GM23338 (cell line): Measurements from ENCODE around the gene R3HDML. TPM values are rescaled to one million over a fixed set of nuclear protein-coding genes. Genes with fewer than 3 reads are reported as not detected.

ENCODE experiments used
- ATAC-seq: fragments of 200-7000 bp; cut with Tn5 transposase; 3 replicates; pipeline ENCODE4 v1.9.1; 2020
- DNase-seq: peaks from one replicate; pipeline ENCODE4 v3.0.0-alpha.2; 2015; ENCODE audit warnings: low spot score
- H2AFZ ChIP-seq: fragments of 200-600 bp; sonication (generic); 2 replicates; pipeline ENCODE4 v1.8.0; 2016; ENCODE audit warnings: antibody characterized with exemption, mild to moderate bottlenecking, moderate library complexity
- H3F3A ChIP-seq: fragments of 200-600 bp; sonication (generic); replicated peaks from 2 replicates; pipeline ENCODE4 v1.8.0; 2017; ENCODE audit warnings: antibody characterized with exemption, mixed run types, low read depth
- H3K27ac ChIP-seq: fragments of 200-600 bp; sonication (generic); 2 replicates; pipeline ENCODE4 v1.6.1; 2016; ENCODE audit warnings: low read depth
- H3K27me3 ChIP-seq: fragments of 200-600 bp; sonication (generic); 2 replicates; pipeline ENCODE4 v1.8.0; 2016; ENCODE audit warnings: mild to moderate bottlenecking, mixed run types, moderate library complexity; ENCODE audit not compliant: insufficient read depth
- H3K36me3 ChIP-seq: fragments of 200-600 bp; sonication (generic); 2 replicates; pipeline ENCODE4 v1.8.0; 2016; ENCODE audit warnings: mild to moderate bottlenecking; ENCODE audit not compliant: insufficient read depth
- H3K4me1 ChIP-seq: fragments of 200-600 bp; sonication (generic); 2 replicates; pipeline ENCODE4 v1.8.0; 2016; ENCODE audit warnings: mild to moderate bottlenecking, moderate library complexity; ENCODE audit not compliant: insufficient read depth
- H3K4me2 ChIP-seq: fragments of 200-600 bp; sonication (generic); 2 replicates; pipeline ENCODE4 v1.7.1; 2017; ENCODE audit warnings: mixed run types
- H3K4me3 ChIP-seq: fragments of 200-600 bp; sonication (generic); 2 replicates; pipeline ENCODE4 v1.6.1; 2016; ENCODE audit warnings: mixed run types
- H3K79me2 ChIP-seq: fragments of 200-600 bp; sonication (generic); replicated peaks from 2 replicates; pipeline ENCODE4 v1.8.0; 2017; ENCODE audit warnings: mild to moderate bottlenecking; ENCODE audit not compliant: insufficient read depth
- H3K9me2 ChIP-seq: fragments of 200-600 bp; sonication (generic); 2 replicates; pipeline ENCODE4 v1.8.0; 2017; ENCODE audit not compliant: insufficient read depth
- H4K20me1 ChIP-seq: fragments of 200-600 bp; sonication (generic); replicated peaks from 2 replicates; pipeline ENCODE4 v1.8.0; 2017; ENCODE audit warnings: mild to moderate bottlenecking; ENCODE audit not compliant: insufficient read depth
- H3K27ac Mint-ChIP-seq: 2 replicates; pipeline ENCODE4 v1.8.0; 2020; ENCODE audit warnings: inconsistent platforms, mild to moderate bottlenecking, moderate library complexity, mixed read lengths
- H3K27me3 Mint-ChIP-seq: 3 replicates; pipeline ENCODE4 v1.8.0; 2022; ENCODE audit warnings: low read depth, mild to moderate bottlenecking, moderate library complexity, mixed read lengths, inconsistent platforms; ENCODE audit not compliant: insufficient read depth, poor library complexity
- H3K36me3 Mint-ChIP-seq: 3 replicates; pipeline ENCODE4 v1.8.0; 2021; ENCODE audit warnings: low read depth, mild to moderate bottlenecking, inconsistent platforms, moderate library complexity, mixed read lengths
- H3K4me1 Mint-ChIP-seq: 3 replicates; pipeline ENCODE4 v1.8.0; 2020; ENCODE audit warnings: mild to moderate bottlenecking, inconsistent platforms, mixed read lengths
- H3K4me3 Mint-ChIP-seq: 3 replicates; pipeline ENCODE4 v1.8.0; 2021; ENCODE audit warnings: moderate library complexity, mild to moderate bottlenecking, inconsistent platforms, mixed read lengths
- H3K9me3 Mint-ChIP-seq: 3 replicates; pipeline ENCODE4 v1.8.0; 2020; ENCODE audit warnings: moderate library complexity, mild to moderate bottlenecking, inconsistent platforms, mixed read lengths
- CREB1 ChIP-seq: fragments of 250-450 bp; sonication (Bioruptor Pico); IDR thresholded peaks from 2 replicates; pipeline ENCODE4 v1.5.0; 2020; ENCODE audit warnings: low read depth, mild to moderate bottlenecking, moderate library complexity
- CTCF ChIP-seq, 2 experiments: fragments of 200-600 bp in 1 of 2; sonication (generic) in 1 of 2; conservative IDR thresholded peaks; 2 replicates each; pipeline versions ENCODE4 v1.5.1 to v1.6.1; 2016 to 2017; ENCODE audit warnings: antibody characterized with exemption in 2 of 2, low read depth in 2 of 2, mild to moderate bottlenecking in 2 of 2, moderate library complexity in 1 of 2
- ETS1 ChIP-seq: IDR thresholded peaks from 2 replicates; pipeline ENCODE4 v1.6.1; 2016; ENCODE audit warnings: antibody characterized with exemption
- EZH2phosphoT487 ChIP-seq: fragments of 200-600 bp; sonication (generic); IDR thresholded peaks from one replicate; pipeline ENCODE4 v1.8.1; 2018; ENCODE audit warnings: antibody characterized with exemption; ENCODE audit not compliant: unreplicated experiment
- JUNB ChIP-seq: IDR thresholded peaks from one replicate; pipeline ENCODE4 v1.6.1; 2016; ENCODE audit warnings: antibody characterized with exemption; ENCODE audit not compliant: unreplicated experiment
- NANOG ChIP-seq: IDR thresholded peaks from 2 replicates; pipeline ENCODE4 v1.6.1; 2016; ENCODE audit warnings: antibody characterized with exemption, borderline replicate concordance
- POLR2AphosphoS5 ChIP-seq: IDR thresholded peaks from 2 replicates; pipeline ENCODE4 v1.6.1; 2016; ENCODE audit warnings: antibody characterized with exemption, low read depth
- REST ChIP-seq: IDR thresholded peaks from one replicate; pipeline ENCODE4 v1.6.1; 2018; ENCODE audit warnings: antibody characterized with exemption; ENCODE audit not compliant: unreplicated experiment
- STAT1 ChIP-seq: IDR thresholded peaks from one replicate; pipeline ENCODE4 v1.6.1; 2016; ENCODE audit warnings: antibody characterized with exemption; ENCODE audit not compliant: unreplicated experiment
- ZNF331 ChIP-seq: fragments of 250-450 bp; sonication (Bioruptor Pico); IDR thresholded peaks from 2 replicates; pipeline ENCODE4 v1.5.0; 2020; ENCODE audit warnings: low read depth, mild to moderate bottlenecking, moderate library complexity
- polyA plus RNA-seq: library from polyadenylated mRNA; unstranded; fragments of >200 nt; fragmentation: Nextera tagmentation; extraction: Ambion mirVana; gene quantifications from 2 replicates; pipeline ENCODE4 v1.2.1, GENCODE V29; 2016
- total RNA-seq: library from RNA; depleted of rRNA; stranded (reverse); fragments of >200 nt; shearing (Covaris generic); gene quantifications from 2 replicates; pipeline ENCODE4 v1.2.3, GENCODE V29; 2014

R3HDML gene
- total and polyA plus RNA-seq, 2 experiments from 2014 or later: not detected

- Histone ChIP-seq H3K36me3 (no peaks in the 10 kb centered on the region), H3F3A (no peaks in the 10 kb centered on the region), H3K27ac (no peak overlapping the region), H3K4me2 (no peak overlapping the region), H3K4me3 (no peak overlapping the region), H4K20me1 (no peaks in the 10 kb centered on the region), H3K9me2 (no peaks in the 10 kb centered on the region), H3K79me2 (no peaks in the 10 kb centered on the region), H2AFZ (no peak overlapping the region; the same call in 1 of the 2 replicates), H3K27me3 (no peaks in the 10 kb centered on the region), H3K4me1 (no peaks in the 10 kb centered on the region)
- no peak for TF ChIP-seq POLR2AphosphoS5
- no peak for TF ChIP-seq STAT1
- TF ChIP-seq NANOG: no peak
- no peak for TF ChIP-seq JUNB
- H3K4me3 Mint-ChIP-seq: no peak overlapping the region
- H3K36me3 Mint-ChIP-seq: no peaks in the 10 kb centered on the region
- no peak for ATAC-seq
- peaks cover 1% of the 10 kb centered on the region for H3K27me3 Mint-ChIP-seq
- DNase-seq: no peak
- H3K27ac Mint-ChIP-seq: no peak overlapping the region
- no peaks in the 10 kb centered on the region for H3K9me3 Mint-ChIP-seq
- H3K4me1 Mint-ChIP-seq: no peaks in the 10 kb centered on the region
Measured at GRCh38 chr20:44350567-44350966, 13.7 kb downstream of the R3HDML start.

- H3K27ac Mint-ChIP-seq: no peak overlapping the region
- ATAC-seq (no peak), DNase-seq (no peak)
- Histone ChIP-seq H3F3A (no peaks in the 10 kb centered on the region), H3K9me2 (no peaks in the 10 kb centered on the region), H3K4me3 (no peak overlapping the region), H3K4me1 (no peaks in the 10 kb centered on the region), H3K27me3 (no peaks in the 10 kb centered on the region), H3K4me2 (no peak overlapping the region), H3K27ac (no peak overlapping the region), H3K36me3 (no peaks in the 10 kb centered on the region), H2AFZ (no peak overlapping the region), H4K20me1 (no peaks in the 10 kb centered on the region), H3K79me2 (no peaks in the 10 kb centered on the region)
- no peak overlapping the region for H3K4me3 Mint-ChIP-seq
- TF ChIP-seq NANOG (no peak), CREB1 (CRISPR knock-in tag) (no peak), JUNB (no peak), EZH2phosphoT487 (no peak), ZNF331 (CRISPR knock-in tag) (no peak), CTCF (conservative IDR thresholded peaks at IDR 0.05; ENCODE audit: low read depth in 2 of 2) (no peak), REST (no peak), ETS1 (no peak)
- no peaks in the 10 kb centered on the region for H3K4me1 Mint-ChIP-seq
- H3K36me3 Mint-ChIP-seq: no peaks in the 10 kb centered on the region
- peaks cover 1% of the 10 kb centered on the region for H3K27me3 Mint-ChIP-seq
- H3K9me3 Mint-ChIP-seq: no peaks in the 10 kb centered on the region
Measured at GRCh38 chr20:44354979-44355497, 18.2 kb downstream of the R3HDML start.
